ENCODE results near the gene LRP11.

The LRP11 gene

GRCh38 chr6:149823013-149823412 lies 41.1 kb downstream of the LRP11 start:
- no peak for DNase-seq (ENCODE audit: low read depth)
- TF ChIP-seq CTCF (IDR thresholded peaks at IDR 0.05; ENCODE audit: low read length, missing control alignments): peak; percentile 14
- H3K4me3 ChIP-seq (replicated peaks; ENCODE audit: low read depth, low read length): no peak overlapping the region

DNA sequence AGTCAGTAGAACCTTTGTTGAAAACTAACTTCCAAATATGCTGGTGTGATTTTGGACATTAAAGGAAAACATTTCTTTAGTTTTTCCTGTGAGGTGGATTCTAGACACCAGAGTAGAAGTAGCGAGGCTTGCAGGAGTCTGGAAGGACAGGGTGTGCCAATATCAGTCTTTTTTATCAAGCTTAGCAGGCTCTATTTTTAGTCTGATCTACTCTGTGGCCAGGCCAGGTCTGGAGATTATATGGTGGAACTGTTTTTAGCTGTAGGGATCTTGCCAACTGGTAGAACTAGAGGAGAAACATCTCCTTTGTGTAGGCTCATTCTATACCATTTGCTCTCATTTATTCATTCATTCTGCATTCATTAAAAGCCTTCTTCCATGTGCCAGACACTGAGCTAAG lies 42.7 kb downstream of the LRP11 start:
- DNase-seq (ENCODE audit: low read depth): no peak
- no peak overlapping the region for H3K4me3 ChIP-seq (replicated peaks; ENCODE audit: low read depth, low read length)
- TF ChIP-seq CTCF (IDR thresholded peaks at IDR 0.05; ENCODE audit: low read length, missing control alignments): no peak

DNA sequence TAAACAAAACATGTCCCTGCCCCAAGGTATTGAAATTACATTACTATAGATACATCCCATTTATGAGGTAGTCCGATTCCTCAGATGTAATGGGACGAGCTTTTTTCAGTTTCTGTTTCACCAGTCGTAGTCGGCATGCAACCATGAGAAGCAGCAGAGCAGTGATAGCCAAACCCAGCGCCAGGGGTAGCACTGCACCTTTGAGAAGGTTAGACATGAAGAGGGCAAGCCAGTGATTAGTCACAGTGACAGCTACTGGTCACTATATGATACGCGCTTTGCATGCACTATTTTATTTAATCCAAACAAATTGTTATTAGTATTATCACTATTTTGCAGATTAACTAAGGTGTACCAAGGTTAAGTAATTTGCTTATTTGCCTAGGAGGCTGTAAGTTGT lies 43.7 kb downstream of the LRP11 start:
- TF ChIP-seq CTCF (IDR thresholded peaks at IDR 0.05; ENCODE audit: low read length, missing control alignments): no peak
- H3K4me3 ChIP-seq (replicated peaks; ENCODE audit: low read depth, low read length): no peak overlapping the region
- DNase-seq (ENCODE audit: low read depth): no peak

GRCh38 chr6:149815788-149816187 lies 48.4 kb downstream of the LRP11 start:
- no peak for DNase-seq (ENCODE audit: low read depth)
- TF ChIP-seq CTCF (IDR thresholded peaks at IDR 0.05; ENCODE audit: low read length, missing control alignments): no peak
- H3K4me3 ChIP-seq (replicated peaks; ENCODE audit: low read depth, low read length): no peak overlapping the region

DNA sequence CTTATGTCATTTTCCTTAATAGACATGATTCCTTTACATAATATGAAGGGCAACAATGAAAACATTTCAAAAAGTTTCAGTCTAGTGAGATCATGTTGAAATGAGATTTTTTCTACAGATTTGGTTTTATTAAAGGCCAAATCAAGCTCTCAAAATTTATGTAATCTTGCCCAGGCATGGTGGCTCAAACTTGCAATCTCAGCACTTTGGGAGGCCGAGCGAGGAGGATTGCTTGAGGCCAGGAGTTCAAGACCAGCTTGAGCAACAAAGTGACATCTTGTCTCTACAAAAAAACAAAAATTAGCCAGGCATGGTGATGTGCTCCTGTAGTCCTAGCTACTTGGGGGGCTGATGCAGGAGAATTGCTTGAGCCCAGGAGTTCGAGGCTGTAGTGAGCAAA lies 50.8 kb downstream of the LRP11 start:
- no peak for DNase-seq (ENCODE audit: low read depth)
- H3K4me3 ChIP-seq (replicated peaks; ENCODE audit: low read depth, low read length): no peak overlapping the region
- TF ChIP-seq CTCF (IDR thresholded peaks at IDR 0.05; ENCODE audit: low read length, missing control alignments): no peak

- no peak for DNase-seq (ENCODE audit: low read depth)
- H3K4me3 ChIP-seq (replicated peaks; ENCODE audit: low read depth, low read length): no peak overlapping the region
- no peak for TF ChIP-seq CTCF (IDR thresholded peaks at IDR 0.05; ENCODE audit: low read length, missing control alignments)
Observed at GRCh38 chr6:149809798-149810197, 54.4 kb downstream of the LRP11 start.

DNA sequence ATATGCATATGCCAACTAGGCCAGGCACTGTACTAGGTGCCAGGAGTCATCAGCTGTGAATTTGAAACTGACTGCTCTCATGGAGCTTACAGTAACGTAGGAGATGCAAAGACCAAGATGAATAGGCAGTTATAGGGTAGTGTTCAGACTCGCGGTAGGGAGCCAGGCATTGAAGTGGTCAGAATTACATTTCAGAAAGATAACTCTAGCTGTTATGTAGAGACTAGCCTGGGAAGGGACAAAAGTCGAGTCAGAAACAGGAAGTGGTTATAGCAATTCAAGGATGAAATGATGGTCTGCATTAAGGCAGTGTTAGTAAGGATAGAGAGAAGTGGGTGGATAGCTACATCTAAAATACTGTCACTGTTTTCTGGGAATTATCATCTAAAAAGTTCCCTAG lies 58.0 kb downstream of the LRP11 start:
- no peak overlapping the region for H3K4me3 ChIP-seq (replicated peaks; ENCODE audit: low read depth, low read length)
- TF ChIP-seq CTCF (IDR thresholded peaks at IDR 0.05; ENCODE audit: low read length, missing control alignments): no peak
- DNase-seq (ENCODE audit: low read depth): no peak

All from fibroblast of pulmonary artery (primary cell).